Neuronal stem cell (in vitro differentiated cells): Measurements from ENCODE around the gene GRHPR.

Experiments
- DNase-seq: peaks from one replicate; pipeline ENCODE4 v3.0.0-alpha.2; 2013; ENCODE audit warnings: low spot score
- H2AFZ ChIP-seq: one replicate; pipeline ENCODE4 v1.6.1; 2013; ENCODE audit warnings: mild to moderate bottlenecking, low read length, inconsistent platforms
- H2AK5ac ChIP-seq: 2 replicates; pipeline ENCODE4 v1.6.1; 2013; ENCODE audit warnings: low read depth, mild to moderate bottlenecking, inconsistent platforms, low read length, moderate library complexity, mixed read lengths
- H2BK120ac ChIP-seq: 2 replicates; pipeline ENCODE4 v1.6.1; 2013; ENCODE audit warnings: low read depth, mild to moderate bottlenecking, inconsistent platforms, low read length, moderate library complexity, mixed read lengths
- H2BK12ac ChIP-seq: one replicate; pipeline ENCODE4 v1.6.1; 2013; ENCODE audit warnings: low read length, inconsistent platforms
- H2BK15ac ChIP-seq: 2 replicates; pipeline ENCODE4 v1.6.1; 2013; ENCODE audit warnings: mild to moderate bottlenecking, low read length, inconsistent platforms, mixed read lengths
- H2BK5ac ChIP-seq: one replicate; pipeline ENCODE4 v1.6.1; 2013; ENCODE audit warnings: inconsistent platforms, mild to moderate bottlenecking, low read length, moderate library complexity
- H3K14ac ChIP-seq: one replicate; pipeline ENCODE4 v1.6.1; 2013; ENCODE audit warnings: low read length, inconsistent platforms
- H3K18ac ChIP-seq: 2 replicates; pipeline ENCODE4 v1.6.1; 2013; ENCODE audit warnings: low read length, inconsistent platforms
- H3K23ac ChIP-seq: 2 replicates; pipeline ENCODE4 v1.6.1; 2013; ENCODE audit warnings: low read depth, mild to moderate bottlenecking, mixed read lengths, low read length, inconsistent platforms; ENCODE audit not compliant: poor library complexity
- H3K27ac ChIP-seq: replicated peaks from 3 replicates; pipeline ENCODE4 v1.5.1; 2013; ENCODE audit warnings: low read length, inconsistent platforms
- H3K27me3 ChIP-seq, 3 experiments: 2 replicates each; pipeline ENCODE4 v1.6.1; 2013; ENCODE audit warnings: low read length in 3 of 3, mild to moderate bottlenecking in 2 of 3, inconsistent platforms in 1 of 3, low read depth in 1 of 3, mixed read lengths in 1 of 3, moderate library complexity in 1 of 3; ENCODE audit not compliant: control insufficient read depth in 3 of 3, insufficient read depth in 3 of 3
- H3K36me3 ChIP-seq, 2 donors: replicated peaks in 1 of 2; 2 replicates each; pipeline ENCODE4 v1.6.1; 2013; ENCODE audit warnings: low read length in 2 of 2; ENCODE audit not compliant: control insufficient read depth in 2 of 2, insufficient read depth in 2 of 2
- H3K4ac ChIP-seq: 2 replicates; pipeline ENCODE4 v1.6.1; 2013; ENCODE audit warnings: inconsistent platforms, mild to moderate bottlenecking, low read length, moderate library complexity
- H3K4me1 ChIP-seq, 2 donors: 1 replicate in 1 of 2; 2 replicates in 1 of 2; pipeline ENCODE4 v1.6.1; 2013; ENCODE audit warnings: low read length in 2 of 2, low read depth in 1 of 2; ENCODE audit not compliant: control insufficient read depth in 2 of 2, insufficient read depth in 1 of 2
- H3K4me2 ChIP-seq: one replicate; pipeline ENCODE4 v1.6.1; 2013; ENCODE audit warnings: mild to moderate bottlenecking, low read length, inconsistent platforms; ENCODE audit not compliant: insufficient read depth, poor library complexity, severe bottlenecking
- H3K4me3 ChIP-seq, 2 donors: 2 replicates each; pipeline ENCODE4 v1.5.1; 2013; ENCODE audit warnings: low read length in 2 of 2, mild to moderate bottlenecking in 2 of 2, inconsistent platforms in 1 of 2, moderate library complexity in 1 of 2
- H3K79me1 ChIP-seq: one replicate; pipeline ENCODE4 v1.6.1; 2013; ENCODE audit warnings: low read depth, mild to moderate bottlenecking, inconsistent platforms, low read length, moderate library complexity
- H3K9ac ChIP-seq: one replicate; pipeline ENCODE4 v1.6.1; 2013; ENCODE audit warnings: mild to moderate bottlenecking, low read depth, low read length, inconsistent platforms; ENCODE audit not compliant: poor library complexity
- H3K9me3 ChIP-seq, 2 donors: replicated peaks in 1 of 2; 2 replicates each; pipeline versions ENCODE3 to v1.6.1; 2013; ENCODE audit warnings: low read length in 2 of 2, mild to moderate bottlenecking in 2 of 2, inconsistent platforms in 1 of 2, low read depth in 1 of 2, mixed read lengths in 1 of 2, moderate library complexity in 1 of 2; ENCODE audit not compliant: control insufficient read depth in 2 of 2, insufficient read depth in 1 of 2
- H4K8ac ChIP-seq: one replicate; pipeline ENCODE4 v1.6.1; 2013; ENCODE audit warnings: low read depth, mild to moderate bottlenecking, inconsistent platforms, low read length, moderate library complexity
- H4K91ac ChIP-seq: one replicate; pipeline ENCODE4 v1.6.1; 2013; ENCODE audit warnings: low read length, low read depth, mild to moderate bottlenecking, inconsistent platforms; ENCODE audit not compliant: poor library complexity
- WGBS, 2 donors: extraction: QIAGEN DNeasy Blood & Tissue Kit; methylation state at CpG; one replicate each; pipeline ENCODE4 v1.1.7; 2013; ENCODE audit warnings: missing lambda C conversion rate in 2 of 2, mixed read lengths in 1 of 2; ENCODE audit not compliant: insufficient read length in 2 of 2, insufficient replicate concordance in 1 of 2; ENCODE audit errors: extremely low coverage in 2 of 2; 5-methylcytosine and 5-hydroxymethylcytosine counted together

GRHPR gene

DNA sequence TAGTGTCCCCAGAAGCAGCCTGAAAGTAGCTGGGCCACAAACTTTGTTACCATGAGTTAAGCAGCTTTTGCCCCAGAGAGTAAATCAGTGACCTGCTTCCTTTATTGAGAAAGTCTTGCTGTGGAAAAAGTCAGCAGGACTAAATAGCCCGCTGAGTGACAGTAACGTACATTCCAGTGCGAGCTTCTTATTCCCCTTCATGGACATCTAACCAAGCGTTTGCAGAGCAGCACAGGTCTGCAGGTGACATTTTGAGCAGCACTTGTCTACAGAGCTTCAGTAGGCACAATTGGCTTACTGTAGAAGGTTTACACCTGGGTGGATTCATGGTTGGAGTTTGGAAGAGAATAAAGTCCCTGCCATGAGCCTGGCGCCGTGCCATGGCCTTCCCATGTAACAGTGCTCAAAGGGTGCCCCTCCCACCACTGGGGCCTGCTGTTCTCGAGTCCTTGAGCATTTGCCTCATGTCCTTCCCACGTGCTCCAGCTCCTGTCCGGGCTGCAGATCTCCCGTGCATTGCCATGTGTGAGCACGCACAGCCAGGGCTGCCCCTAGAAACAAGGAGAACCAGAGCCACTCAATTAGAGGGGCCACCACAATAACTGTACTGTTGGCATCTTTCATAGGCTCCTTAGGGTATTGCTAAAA, 41.3 kb upstream of the GRHPR start:
- Histone ChIP-seq H3K23ac (no peak overlapping the region), H3K4me1 (peaks cover 2 to 8% of the 10 kb centered on the region in 2 donors), H3K79me1 (no peaks in the 10 kb centered on the region), H3K9ac (no peak overlapping the region), H2BK15ac (no peak overlapping the region), H4K91ac (no peak overlapping the region), H3K27me3 (no peaks in the 10 kb centered on the region), H2AFZ (no peak overlapping the region), H3K27ac (no peak overlapping the region), H2BK5ac (no peak overlapping the region), H2AK5ac (no peak overlapping the region), H3K4me3 (no peak overlapping the region), H4K8ac (no peak overlapping the region), H3K9me3 (no peaks in the 10 kb centered on the region), H3K36me3 (no peaks in the 10 kb centered on the region), H3K4ac (no peak overlapping the region), H3K4me2 (no peak overlapping the region), H2BK120ac (no peak overlapping the region), H3K18ac (no peak overlapping the region), H2BK12ac (no peak overlapping the region), H3K14ac (no peak overlapping the region)
- WGBS, 2 donors = no CpG with 5 or more reads among the region's 11 CpGs
- no peak for DNase-seq

- H3K79me1 ChIP-seq = no peaks in the 10 kb centered on the region
- no peak overlapping the region for H2AK5ac ChIP-seq
- H3K18ac ChIP-seq = no peak overlapping the region
- H2BK5ac ChIP-seq = no peak overlapping the region
- no peak overlapping the region for H3K23ac ChIP-seq
- no peak overlapping the region for H3K4ac ChIP-seq
- no peaks in the 10 kb centered on the region for H3K27me3 ChIP-seq
- H2BK120ac ChIP-seq = no peak overlapping the region
- no peak for DNase-seq
- H4K91ac ChIP-seq = no peak overlapping the region
- no peak overlapping the region for H3K27ac ChIP-seq
- H3K9me3 ChIP-seq = no peaks in the 10 kb centered on the region
- H3K36me3 ChIP-seq = no peaks in the 10 kb centered on the region
- peaks cover 2 to 8% of the 10 kb centered on the region in 2 donors for H3K4me1 ChIP-seq
- no peak overlapping the region for H3K4me2 ChIP-seq
- H2BK12ac ChIP-seq = no peak overlapping the region
- WGBS, 2 donors = no CpG with 5 or more reads among the region's 14 CpGs
- H3K14ac ChIP-seq = no peak overlapping the region
- H3K9ac ChIP-seq = no peak overlapping the region
- no peak overlapping the region for H2BK15ac ChIP-seq
- H2AFZ ChIP-seq = no peak overlapping the region
- H4K8ac ChIP-seq = no peak overlapping the region
- no peak overlapping the region for H3K4me3 ChIP-seq
These were observed 40.1 kb upstream of the GRHPR start for GRCh38 chr9:37382161-37382981.

DNA sequence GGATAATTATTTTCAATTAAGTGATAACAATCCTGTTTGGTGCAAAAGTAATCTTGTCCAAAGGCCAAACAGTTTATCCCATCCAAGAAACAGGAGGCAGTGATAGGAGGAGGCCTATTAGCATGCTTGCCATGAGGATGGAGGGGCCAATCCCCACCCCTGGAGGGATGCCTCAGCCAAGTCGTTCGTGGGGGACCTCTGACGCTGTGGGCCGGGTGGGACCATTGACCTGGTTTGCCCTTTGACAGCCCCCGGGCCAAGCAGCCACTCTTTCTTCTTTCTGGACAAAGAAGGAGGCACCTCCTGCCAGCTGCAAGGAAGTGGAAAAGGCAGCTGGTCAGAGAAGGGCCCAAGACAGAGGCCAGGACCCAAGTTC, 39.5 kb upstream of the GRHPR start:
- no peak overlapping the region for H2BK5ac ChIP-seq
- DNase-seq = no peak
- no peak overlapping the region for H2BK15ac ChIP-seq
- no peak overlapping the region for H3K27ac ChIP-seq
- H4K91ac ChIP-seq = no peak overlapping the region
- H3K18ac ChIP-seq = no peak overlapping the region
- no peak overlapping the region for H3K4ac ChIP-seq
- H3K9me3 ChIP-seq = no peaks in the 10 kb centered on the region
- H2AK5ac ChIP-seq = no peak overlapping the region
- no CpG with 5 or more reads among the region's 5 CpGs for WGBS, 2 donors
- no peak overlapping the region for H3K14ac ChIP-seq
- no peaks in the 10 kb centered on the region for H3K27me3 ChIP-seq
- no peak overlapping the region for H4K8ac ChIP-seq
- H2BK120ac ChIP-seq = no peak overlapping the region
- H3K4me3 ChIP-seq = no peak overlapping the region
- no peaks in the 10 kb centered on the region for H3K79me1 ChIP-seq
- H2AFZ ChIP-seq = peak overlapping the region; percentile 72
- H3K36me3 ChIP-seq = no peaks in the 10 kb centered on the region
- peak overlapping the region; percentile 0 for H3K9ac ChIP-seq
- H3K4me2 ChIP-seq = no peak overlapping the region
- no peak overlapping the region for H2BK12ac ChIP-seq
- no peak overlapping the region for H3K23ac ChIP-seq
- H3K4me1 ChIP-seq = peaks cover 2 to 8% of the 10 kb centered on the region in 2 donors

- H2BK15ac ChIP-seq = no peak overlapping the region
- no peaks in the 10 kb centered on the region for H3K27me3 ChIP-seq
- H3K9me3 ChIP-seq = no peaks in the 10 kb centered on the region
- H3K4me2 ChIP-seq = no peak overlapping the region
- peaks cover 2 to 8% of the 10 kb centered on the region in 2 donors for H3K4me1 ChIP-seq
- no peaks in the 10 kb centered on the region for H3K79me1 ChIP-seq
- no peak overlapping the region for H2BK120ac ChIP-seq
- H2AK5ac ChIP-seq = no peak overlapping the region
- DNase-seq = no peak
- H3K23ac ChIP-seq = no peak overlapping the region
- H4K8ac ChIP-seq = no peak overlapping the region
- H3K4ac ChIP-seq = no peak overlapping the region
- no CpG with 5 or more reads among the region's 6 CpGs for WGBS, 2 donors
- H2AFZ ChIP-seq = peak overlapping the region; percentile 72
- no peak overlapping the region for H4K91ac ChIP-seq
- H3K14ac ChIP-seq = no peak overlapping the region
- no peak overlapping the region for H3K27ac ChIP-seq
- H2BK12ac ChIP-seq = no peak overlapping the region
- H3K9ac ChIP-seq = no peak overlapping the region
- H2BK5ac ChIP-seq = no peak overlapping the region
- no peak overlapping the region for H3K4me3 ChIP-seq
- no peaks in the 10 kb centered on the region for H3K36me3 ChIP-seq
- H3K18ac ChIP-seq = no peak overlapping the region
These were observed 39.1 kb upstream of the GRHPR start for GRCh38 chr9:37383393-37383792.
